ENCODE data around the gene CLCC1.

CLCC1 gene

DNA sequence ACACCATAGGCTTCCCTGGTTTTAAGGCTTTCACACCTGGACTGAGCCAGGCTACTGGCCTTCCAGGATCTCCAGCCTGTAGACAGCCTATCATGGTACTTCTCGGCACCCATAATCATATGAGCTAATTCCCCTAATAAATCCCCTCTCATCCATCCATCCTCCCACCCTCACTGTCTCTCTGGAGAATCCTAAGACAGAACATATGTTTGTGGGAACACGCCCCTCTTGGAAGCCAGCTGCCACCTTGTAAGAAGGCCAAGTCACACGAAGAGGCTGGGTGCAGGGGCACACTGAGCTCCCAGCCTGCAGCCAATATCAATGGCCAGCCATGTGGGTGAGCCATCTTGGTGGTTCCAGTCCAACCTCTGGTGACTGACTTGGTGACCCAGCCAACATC, 7.4 kb downstream of the CLCC1 start:
- CTCF ChIA-PET, result interaction anchor here (0.5 kb wide), 1 partner anchor 149 kb away, joined by 4 read pairs; no protein-coding TSS in a partner anchor
- DNase-seq (ENCODE audit: low spot score), result no peak
- TF ChIP-seq, protein P1, sequence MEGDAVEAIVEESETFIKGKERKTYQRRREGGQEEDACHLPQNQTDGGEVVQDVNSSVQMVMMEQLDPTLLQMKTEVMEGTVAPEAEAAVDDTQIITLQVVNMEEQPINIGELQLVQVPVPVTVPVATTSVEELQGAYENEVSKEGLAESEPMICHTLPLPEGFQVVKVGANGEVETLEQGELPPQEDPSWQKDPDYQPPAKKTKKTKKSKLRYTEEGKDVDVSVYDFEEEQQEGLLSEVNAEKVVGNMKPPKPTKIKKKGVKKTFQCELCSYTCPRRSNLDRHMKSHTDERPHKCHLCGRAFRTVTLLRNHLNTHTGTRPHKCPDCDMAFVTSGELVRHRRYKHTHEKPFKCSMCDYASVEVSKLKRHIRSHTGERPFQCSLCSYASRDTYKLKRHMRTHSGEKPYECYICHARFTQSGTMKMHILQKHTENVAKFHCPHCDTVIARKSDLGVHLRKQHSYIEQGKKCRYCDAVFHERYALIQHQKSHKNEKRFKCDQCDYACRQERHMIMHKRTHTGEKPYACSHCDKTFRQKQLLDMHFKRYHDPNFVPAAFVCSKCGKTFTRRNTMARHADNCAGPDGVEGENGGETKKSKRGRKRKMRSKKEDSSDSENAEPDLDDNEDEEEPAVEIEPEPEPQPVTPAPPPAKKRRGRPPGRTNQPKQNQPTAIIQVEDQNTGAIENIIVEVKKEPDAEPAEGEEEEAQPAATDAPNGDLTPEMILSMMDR (conservative IDR thresholded peaks at IDR 0.05; ENCODE audit: low read depth), result no peak
- H3K27ac ChIP-seq, result no peak overlapping the region
- POLR2A ChIA-PET (ENCODE audit: low non-redundant PET), result interaction anchor here (0.6 kb wide), 1 partner anchor 144 kb away, joined by 5 read pairs; no protein-coding TSS in a partner anchor

DNA sequence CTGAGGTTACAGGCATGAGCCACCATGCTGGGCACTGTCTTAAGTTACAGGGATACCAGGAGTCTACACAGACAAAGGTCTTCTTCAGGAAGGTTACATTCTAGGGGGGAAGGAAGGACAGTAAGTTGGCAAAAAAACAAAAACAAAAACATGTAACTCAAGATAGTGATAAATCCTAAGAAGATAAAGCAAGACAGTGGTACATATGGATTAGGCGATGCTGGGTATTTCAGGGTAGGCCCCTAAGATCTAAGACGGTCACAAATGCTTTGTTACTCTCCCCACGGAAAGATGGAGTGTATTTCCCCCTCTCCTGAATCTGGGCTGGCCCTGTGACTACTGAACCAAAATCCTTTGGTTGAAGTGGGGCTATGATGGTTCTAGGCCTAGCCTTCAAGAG, 8.2 kb downstream of the CLCC1 start:
- no peak overlapping the region for H3K27ac ChIP-seq
- CTCF ChIA-PET, result no interaction called here
- TF ChIP-seq, protein P1 (conservative IDR thresholded peaks at IDR 0.05; ENCODE audit: low read depth), result no peak
- DNase-seq (ENCODE audit: low spot score), result no peak
- POLR2A ChIA-PET (ENCODE audit: low non-redundant PET), result no interaction called here

DNA sequence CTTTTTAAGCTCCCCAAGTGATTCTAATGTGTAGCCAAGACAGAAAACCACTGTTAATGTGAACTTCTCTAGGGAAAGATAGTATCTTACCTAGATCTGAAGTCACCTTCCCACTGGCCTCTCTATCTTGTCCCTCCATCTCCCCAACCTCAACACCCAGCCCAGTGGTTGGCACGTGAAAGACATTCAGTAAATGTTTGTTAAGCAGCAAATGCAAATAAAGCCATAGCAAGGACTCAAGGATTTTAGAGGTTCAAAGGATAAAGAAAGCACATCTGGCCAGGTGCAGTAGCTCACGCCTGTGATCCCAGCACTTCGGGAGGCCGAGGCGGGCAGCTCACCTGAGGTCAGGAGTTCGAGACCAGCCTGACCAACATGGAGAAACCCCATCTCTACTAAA, 9.8 kb downstream of the CLCC1 start:
- no peak for DNase-seq (ENCODE audit: low spot score)
- ChIA-PET POLR2A (ENCODE audit: low non-redundant PET) (no interaction called here), CTCF (interaction anchor here (0.5 to 0.7 kb wide), 3 partner anchors 9 to 1718 kb away, joined by 3 to 4 read pairs (median 3); no protein-coding TSS in a partner anchor)

DNA sequence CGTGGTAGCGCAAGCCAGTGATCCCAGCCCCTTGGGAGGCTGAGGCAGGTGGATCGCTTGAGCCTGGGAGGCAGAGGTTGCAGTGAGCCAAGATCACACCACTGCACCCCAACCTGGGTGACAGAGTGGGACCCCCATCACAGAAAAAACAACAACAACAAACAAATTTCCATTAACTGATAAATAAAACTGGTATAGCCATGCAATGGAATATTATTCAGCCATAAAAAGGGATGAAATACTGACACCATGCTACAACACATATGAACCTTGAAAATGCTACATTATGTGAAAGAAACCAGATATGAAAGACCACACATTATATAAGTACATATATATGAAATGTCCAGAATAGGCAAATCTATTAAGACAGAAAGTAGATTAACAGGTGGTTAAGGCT, 12.0 kb downstream of the CLCC1 start:
- ChIA-PET CTCF (interaction anchor here (0.6 kb wide), 1 partner anchor 72 kb away, joined by 4 read pairs; no protein-coding TSS in a partner anchor), POLR2A (ENCODE audit: low non-redundant PET) (no interaction called here)
- no peak for DNase-seq (ENCODE audit: low spot score)

More for the DNA sequence above, 9.8 kb downstream of the CLCC1 start:
- TF ChIP-seq, protein P1 (conservative IDR thresholded peaks at IDR 0.05; ENCODE audit: low read depth), result no peak
- no peak overlapping the region for H3K27ac ChIP-seq

DNA sequence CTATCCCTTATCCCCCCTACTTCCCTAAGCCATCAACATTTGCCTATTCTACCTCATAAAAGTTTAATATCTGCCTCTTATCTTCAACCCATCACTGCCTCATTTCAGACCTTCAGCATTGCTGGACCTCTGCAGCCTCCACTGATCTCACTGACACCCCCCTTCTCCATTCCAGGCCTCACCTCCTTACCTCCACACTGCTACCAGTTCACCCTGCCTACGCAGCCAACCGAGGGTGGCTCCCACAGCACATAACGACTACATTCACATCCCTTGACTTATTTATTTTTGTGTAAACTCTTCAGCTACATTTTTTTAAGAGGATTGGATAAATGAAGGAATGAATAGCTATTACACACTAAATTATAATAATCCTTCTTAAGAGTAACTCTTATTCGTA, 14.2 kb downstream of the CLCC1 start:
- CTCF ChIA-PET, result no interaction called here
- no peak overlapping the region for H3K27ac ChIP-seq
- no peak for DNase-seq (ENCODE audit: low spot score)
- POLR2A ChIA-PET (ENCODE audit: low non-redundant PET), result no interaction called here
- TF ChIP-seq, protein P1 (conservative IDR thresholded peaks at IDR 0.05; ENCODE audit: low read depth), result no peak

More for the DNA sequence above, 12.0 kb downstream of the CLCC1 start:
- H3K27ac ChIP-seq, result no peak overlapping the region
- TF ChIP-seq, protein P1 (conservative IDR thresholded peaks at IDR 0.05; ENCODE audit: low read depth), result no peak

DNA sequence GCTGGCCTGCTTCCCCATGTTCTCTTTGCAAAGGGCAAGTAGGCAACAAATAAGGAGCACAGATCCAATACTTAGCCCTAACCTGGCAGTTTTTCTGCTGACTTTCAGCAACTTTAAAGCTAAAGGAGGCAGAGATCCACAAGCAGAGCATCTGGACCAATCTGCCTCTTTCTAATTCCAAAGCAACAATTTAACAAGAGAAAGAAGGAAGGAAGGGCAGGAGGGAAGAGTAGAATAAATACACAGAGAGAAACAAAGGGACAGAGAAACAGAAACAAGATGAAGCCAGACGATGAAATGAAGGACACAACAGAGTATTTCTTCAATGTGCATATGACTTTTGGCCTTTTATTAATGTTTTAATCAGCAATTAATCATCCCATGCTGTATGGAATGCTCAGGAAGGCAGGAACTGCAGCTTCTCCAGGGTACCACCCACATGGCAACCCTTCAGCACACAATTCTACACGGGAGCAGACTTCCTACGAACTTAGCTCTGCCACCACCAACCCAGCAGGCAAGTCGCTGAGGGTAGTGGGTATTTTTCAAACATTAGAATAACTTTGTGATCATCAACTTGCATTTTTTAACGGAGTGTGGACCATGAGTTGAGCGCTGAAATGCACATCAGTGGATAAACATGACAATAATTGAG, 15.3 kb downstream of the CLCC1 start:
- POLR2A ChIA-PET (ENCODE audit: low non-redundant PET), result no interaction called here
- TF ChIP-seq, protein P1 (conservative IDR thresholded peaks at IDR 0.05; ENCODE audit: low read depth), result no peak
- no peak overlapping the region for H3K27ac ChIP-seq
- no peak for DNase-seq (ENCODE audit: low spot score)
- CTCF ChIA-PET, result interaction anchor here (0.6 kb wide), 1 partner anchor 62 kb away, joined by 3 read pairs; no protein-coding TSS in a partner anchor

All from RWPE1 (cell line).